ENCODE data around the gene FXYD2.

The FXYD2 gene

GRCh38 chr11:117830072-117830471 lies 5.5 kb upstream of the FXYD2 start:
- Histone ChIP-seq H3K9me2 (replicated peaks; ENCODE audit: control insufficient read depth, low read length) (no peaks in the 10 kb centered on the region), H3K9me3 (ENCODE audit: control insufficient read depth, insufficient read depth, low read length) (no peaks in the 10 kb centered on the region), H3K79me2 (ENCODE audit: control insufficient read depth, low read length) (no peaks in the 10 kb centered on the region), H3K27ac (ENCODE audit: low read depth, low read length) (no peak overlapping the region), H3K4me1 (ENCODE audit: control insufficient read depth, low read length) (no peaks in the 10 kb centered on the region), H4K20me1 (ENCODE audit: control insufficient read depth, insufficient read depth, low read depth, low read length) (no peaks in the 10 kb centered on the region), H3F3A (ENCODE audit: control insufficient read depth, insufficient read depth) (no peaks in the 10 kb centered on the region), H3K4me3 (ENCODE audit: low read length) (no peak overlapping the region), H3K36me3 (ENCODE audit: control insufficient read depth, low read length) (no peaks in the 10 kb centered on the region), H3K27me3 (ENCODE audit: control insufficient read depth, low read length) (peaks cover 57% of the 10 kb centered on the region), H3K4me2 (ENCODE audit: low read length) (no peak overlapping the region)
- TF ChIP-seq CTCF (IDR thresholded peaks at IDR 0.05; ENCODE audit: low read depth, low read length, poor library complexity, severe bottlenecking): no peak
- no peak for TF ChIP-seq EZH2phosphoT487 (IDR thresholded peaks at IDR 0.05; ENCODE audit: borderline replicate concordance, low read length)

- H3K4me2 ChIP-seq (ENCODE audit: low read length): no peak overlapping the region
- H3K4me1 ChIP-seq (ENCODE audit: control insufficient read depth, low read length): no peaks in the 10 kb centered on the region
These were observed 4.8 kb upstream of the FXYD2 start for GRCh38 chr11:117829369-117829725.

GRCh38 chr11:117828611-117829368 lies 4.2 kb upstream of the FXYD2 start:
- H3K27ac ChIP-seq (ENCODE audit: low read depth, low read length): no peak overlapping the region
- H4K20me1 ChIP-seq (ENCODE audit: control insufficient read depth, insufficient read depth, low read depth, low read length): no peaks in the 10 kb centered on the region
- no peaks in the 10 kb centered on the region for H3K9me2 ChIP-seq (replicated peaks; ENCODE audit: control insufficient read depth, low read length)
- H3K79me2 ChIP-seq (ENCODE audit: control insufficient read depth, low read length): no peaks in the 10 kb centered on the region
- peaks cover 57% of the 10 kb centered on the region for H3K27me3 ChIP-seq (ENCODE audit: control insufficient read depth, low read length)
- TF ChIP-seq EZH2phosphoT487 (IDR thresholded peaks at IDR 0.05; ENCODE audit: borderline replicate concordance, low read length) (no peak), CTCF (IDR thresholded peaks at IDR 0.05; ENCODE audit: low read depth, low read length, poor library complexity, severe bottlenecking) (no peak)
- H3K4me2 ChIP-seq (ENCODE audit: low read length): no peak overlapping the region
- H3K36me3 ChIP-seq (ENCODE audit: control insufficient read depth, low read length): no peaks in the 10 kb centered on the region
- no peaks in the 10 kb centered on the region for H3F3A ChIP-seq (ENCODE audit: control insufficient read depth, insufficient read depth)
- H3K4me1 ChIP-seq (ENCODE audit: control insufficient read depth, low read length): no peaks in the 10 kb centered on the region
- H3K4me3 ChIP-seq (ENCODE audit: low read length): no peak overlapping the region
- H3K9me3 ChIP-seq (ENCODE audit: control insufficient read depth, insufficient read depth, low read length): no peaks in the 10 kb centered on the region

More at GRCh38 chr11:117829369-117829725, 4.8 kb upstream of the FXYD2 start:
- H3K27me3 ChIP-seq (ENCODE audit: control insufficient read depth, low read length): peaks cover 57% of the 10 kb centered on the region
- H3F3A ChIP-seq (ENCODE audit: control insufficient read depth, insufficient read depth): no peaks in the 10 kb centered on the region
- H3K36me3 ChIP-seq (ENCODE audit: control insufficient read depth, low read length): no peaks in the 10 kb centered on the region
- no peak overlapping the region for H3K4me3 ChIP-seq (ENCODE audit: low read length)
- no peak overlapping the region for H3K27ac ChIP-seq (ENCODE audit: low read depth, low read length)
- H3K9me2 ChIP-seq (replicated peaks; ENCODE audit: control insufficient read depth, low read length): no peaks in the 10 kb centered on the region
- no peaks in the 10 kb centered on the region for H3K9me3 ChIP-seq (ENCODE audit: control insufficient read depth, insufficient read depth, low read length)
- H3K79me2 ChIP-seq (ENCODE audit: control insufficient read depth, low read length): no peaks in the 10 kb centered on the region
- no peaks in the 10 kb centered on the region for H4K20me1 ChIP-seq (ENCODE audit: control insufficient read depth, insufficient read depth, low read depth, low read length)
- TF ChIP-seq CTCF (IDR thresholded peaks at IDR 0.05; ENCODE audit: low read depth, low read length, poor library complexity, severe bottlenecking): no peak
- TF ChIP-seq EZH2phosphoT487 (IDR thresholded peaks at IDR 0.05; ENCODE audit: borderline replicate concordance, low read length): no peak
